Measurements from ENCODE around the gene CD248. TPM values are rescaled to one million over a fixed set of nuclear protein-coding genes. Genes with fewer than 3 reads are reported as not detected.
"Not testable (repeated sequence)": the region's sequence is repeated elsewhere in the genome, so short reads cannot be mapped to it uniquely, and the experiment has no call there.

Gene CD248
- 10 to 100 TPM; 43.8 to 54.3 TPM for total RNA-seq
- long read RNA-seq, partial matches to known transcripts = 0 of 2 reads
- long read RNA-seq, other reads (novel, unspliced or antisense) = 0 of 2 reads

- intact Hi-C loops (cut with DNase I) = no loop called here
- DNase-seq = peak; percentile 83
- ATAC-seq = peak; percentile 54 to 60
Observed at GRCh38 chr11:66316849-66317251, at the start of gene CD248. Gene CD248 (minus strand): TSS chr11:66317044. CDS start chr11:66317027, 17 bp downstream.

- DNase-seq (no peak), ATAC-seq (no peak)
- intact Hi-C loops (cut with DNase I) = no loop called here
Observed at GRCh38 chr11:66365711-66366619, 49.1 kb upstream of the CD248 start.

- intact Hi-C loops (cut with DNase I) = no loop called here
- DNase-seq (no peak), ATAC-seq (no peak)
Observed at GRCh38 chr11:66365166-66365565, 48.3 kb upstream of the CD248 start.

- intact Hi-C loops (cut with DNase I) = no loop called here
- no peak for DNase-seq
- ATAC-seq = peak; percentile 22 to 41
Observed at GRCh38 chr11:66363805-66364535, 47.1 kb upstream of the CD248 start.

- DNase-seq (no peak), ATAC-seq (peak; percentile 3 to 9)
- intact Hi-C loops (cut with DNase I) = no loop called here
Observed at GRCh38 chr11:66363187-66363601, 46.4 kb upstream of the CD248 start.

GRCh38 chr11:66362481-66363147 is 45.8 kb upstream of the CD248 start:
- DNase-seq = no peak
- peak in 1 of 2 donors; percentile 3 for ATAC-seq
- intact Hi-C loops (cut with DNase I) = no loop called here

- ATAC-seq (no peak), DNase-seq (no peak)
- intact Hi-C loops (cut with DNase I) = no loop called here
Observed at GRCh38 chr11:66361502-66361941, 44.7 kb upstream of the CD248 start.

GRCh38 chr11:66360406-66361073 is 43.7 kb upstream of the CD248 start:
- no peak for DNase-seq
- intact Hi-C loops (cut with DNase I) = no loop called here
- ATAC-seq = no peak

- peak in 1 of 2 donors; percentile 17 for ATAC-seq
- DNase-seq = no peak
- intact Hi-C loops (cut with DNase I) = no loop called here
Observed at GRCh38 chr11:66359662-66360087, 42.8 kb upstream of the CD248 start.

- ATAC-seq; DNase-seq; intact Hi-C loops (cut with DNase I): not testable (repeated sequence)
Observed at GRCh38 chr11:66350560-66351235, 33.9 kb upstream of the CD248 start.

- intact Hi-C loops (cut with DNase I) = loop anchor here in 1 of 2 donors (5.0 kb wide), 1 partner anchor 38 kb away; no protein-coding TSS in a partner anchor
- DNase-seq (no peak), ATAC-seq (no peak)
Observed at GRCh38 chr11:66349084-66349386, 32.2 kb upstream of the CD248 start.

- peak; percentile 83 to 88 for ATAC-seq
- DNase-seq = peak; percentile 78
- intact Hi-C loops (cut with DNase I) = loop anchor here in 1 of 2 donors (5.0 kb wide), 1 partner anchor 40 kb away; no protein-coding TSS in a partner anchor
Observed at GRCh38 chr11:66347425-66348276, 30.8 kb upstream of the CD248 start, which contains the start of gene B4GAT1. Gene B4GAT1 (minus strand): TSS chr11:66347629. CDS start chr11:66347545, 84 bp downstream.

GRCh38 chr11:66346476-66347424 is 29.9 kb upstream of the CD248 start:
- intact Hi-C loops (cut with DNase I) = loop anchor here in 1 of 2 donors (5.0 kb wide), 1 partner anchor 41 kb away; no protein-coding TSS in a partner anchor
- DNase-seq = no peak
- peak; percentile 3 to 7 for ATAC-seq

- DNase-seq (no peak), ATAC-seq (no peak)
- intact Hi-C loops (cut with DNase I) = loop anchor here in 1 of 2 donors (5.0 kb wide), 1 partner anchor 42 kb away; no protein-coding TSS in a partner anchor
Observed at GRCh38 chr11:66345316-66345649, 28.4 kb upstream of the CD248 start.

- intact Hi-C loops (cut with DNase I) = loop anchor here in 1 of 2 donors (5.0 kb wide), 1 partner anchor 43 kb away; no protein-coding TSS in a partner anchor
- peak; percentile 100 for DNase-seq
- peak; percentile 87 to 91 for ATAC-seq
Observed at GRCh38 chr11:66344550-66345315, 27.9 kb upstream of the CD248 start, which contains the start of gene BRMS1. Gene BRMS1 (minus strand): TSS chr11:66345104. CDS start chr11:66342234, 2,870 bp downstream.

All from left cardiac atrium (tissue), 4 donors.